Osteocyte (in vitro differentiated cells): Measurements from ENCODE around the gene DNAH14. TPM values are rescaled to one million over a fixed set of nuclear protein-coding genes. Genes with fewer than 3 reads are reported as not detected.

Experiments used
- DNase-seq: peaks from one replicate; pipeline ENCODE4 v3.0.0; 2021; ENCODE audit warnings: mixed read lengths; ENCODE audit not compliant: unreplicated experiment; ENCODE audit errors: extremely low spot score
- H3K27ac Mint-ChIP-seq: one replicate; pipeline ENCODE4 v1.8.0; 2021; ENCODE audit warnings: mild to moderate bottlenecking, mixed read lengths; ENCODE audit not compliant: unreplicated experiment
- H3K27me3 Mint-ChIP-seq: one replicate; pipeline ENCODE4 v1.8.0; 2021; ENCODE audit warnings: mixed read lengths; ENCODE audit not compliant: unreplicated experiment
- H3K36me3 Mint-ChIP-seq: one replicate; pipeline ENCODE4 v1.8.0; 2021; ENCODE audit warnings: mixed read lengths; ENCODE audit not compliant: unreplicated experiment
- H3K4me1 Mint-ChIP-seq: one replicate; pipeline ENCODE4 v1.8.0; 2021; ENCODE audit warnings: mixed read lengths; ENCODE audit not compliant: unreplicated experiment
- H3K4me3 Mint-ChIP-seq: one replicate; pipeline ENCODE4 v1.8.0; 2021; ENCODE audit warnings: mild to moderate bottlenecking, moderate library complexity, mixed read lengths; ENCODE audit not compliant: unreplicated experiment
- H3K9me3 Mint-ChIP-seq: one replicate; pipeline ENCODE4 v1.8.0; 2021; ENCODE audit warnings: mixed read lengths; ENCODE audit not compliant: unreplicated experiment
- total RNA-seq: library from RNA; stranded (reverse); gene quantifications from 2 replicates; pipeline ENCODE4 v1.2.1, GENCODE V29; 2021
- TF ChIP-seq, protein P1 (sequence below): fragments of 200-600 bp; sonication (generic); IDR thresholded peaks from 2 replicates; pipeline ENCODE4 v1.5.0; 2021; ENCODE audit warnings: antibody characterized with exemption, mild to moderate bottlenecking, moderate library complexity

The DNAH14 gene
- total RNA-seq, 1 donor from 2014 or later = 14.3 TPM

DNA sequence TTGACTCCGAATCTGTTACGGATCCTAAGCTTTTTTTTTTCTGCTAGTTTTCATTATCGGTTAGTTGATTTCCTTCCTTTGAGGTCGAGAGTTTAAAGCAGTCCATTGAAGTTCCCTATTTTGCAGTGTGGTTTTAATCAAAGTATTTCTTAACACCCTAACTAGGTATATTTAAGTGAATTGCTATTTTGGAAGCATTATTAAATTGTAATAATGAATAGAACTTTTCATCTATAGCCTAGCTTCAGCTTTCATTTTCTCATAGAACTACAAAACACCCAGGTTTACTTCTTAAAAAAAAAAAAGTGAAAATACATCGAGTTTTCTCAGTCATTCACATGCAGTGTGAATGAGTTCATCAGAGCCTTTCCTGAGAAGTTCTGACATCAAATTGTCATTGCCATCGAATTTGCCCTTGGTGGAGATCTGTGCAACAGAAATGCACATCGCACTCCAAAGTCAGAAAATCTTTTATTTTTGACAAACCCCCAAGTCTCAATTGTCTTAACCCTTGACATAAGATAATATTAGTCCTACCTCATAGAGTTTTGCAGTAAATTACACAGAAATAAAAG is 499.5 kb downstream of the DNAH14 start:
- Mint-ChIP-seq H3K4me1 (peaks cover 44% of the 10 kb centered on the region), H3K36me3 (no peaks in the 10 kb centered on the region), H3K27me3 (no peaks in the 10 kb centered on the region), H3K4me3 (peak overlapping the region; percentile 82), H3K9me3 (no peaks in the 10 kb centered on the region), H3K27ac (peak overlapping the region; percentile 87)
- DNase-seq = no peak
- TF ChIP-seq, protein P1, sequence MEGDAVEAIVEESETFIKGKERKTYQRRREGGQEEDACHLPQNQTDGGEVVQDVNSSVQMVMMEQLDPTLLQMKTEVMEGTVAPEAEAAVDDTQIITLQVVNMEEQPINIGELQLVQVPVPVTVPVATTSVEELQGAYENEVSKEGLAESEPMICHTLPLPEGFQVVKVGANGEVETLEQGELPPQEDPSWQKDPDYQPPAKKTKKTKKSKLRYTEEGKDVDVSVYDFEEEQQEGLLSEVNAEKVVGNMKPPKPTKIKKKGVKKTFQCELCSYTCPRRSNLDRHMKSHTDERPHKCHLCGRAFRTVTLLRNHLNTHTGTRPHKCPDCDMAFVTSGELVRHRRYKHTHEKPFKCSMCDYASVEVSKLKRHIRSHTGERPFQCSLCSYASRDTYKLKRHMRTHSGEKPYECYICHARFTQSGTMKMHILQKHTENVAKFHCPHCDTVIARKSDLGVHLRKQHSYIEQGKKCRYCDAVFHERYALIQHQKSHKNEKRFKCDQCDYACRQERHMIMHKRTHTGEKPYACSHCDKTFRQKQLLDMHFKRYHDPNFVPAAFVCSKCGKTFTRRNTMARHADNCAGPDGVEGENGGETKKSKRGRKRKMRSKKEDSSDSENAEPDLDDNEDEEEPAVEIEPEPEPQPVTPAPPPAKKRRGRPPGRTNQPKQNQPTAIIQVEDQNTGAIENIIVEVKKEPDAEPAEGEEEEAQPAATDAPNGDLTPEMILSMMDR = no peak

DNA sequence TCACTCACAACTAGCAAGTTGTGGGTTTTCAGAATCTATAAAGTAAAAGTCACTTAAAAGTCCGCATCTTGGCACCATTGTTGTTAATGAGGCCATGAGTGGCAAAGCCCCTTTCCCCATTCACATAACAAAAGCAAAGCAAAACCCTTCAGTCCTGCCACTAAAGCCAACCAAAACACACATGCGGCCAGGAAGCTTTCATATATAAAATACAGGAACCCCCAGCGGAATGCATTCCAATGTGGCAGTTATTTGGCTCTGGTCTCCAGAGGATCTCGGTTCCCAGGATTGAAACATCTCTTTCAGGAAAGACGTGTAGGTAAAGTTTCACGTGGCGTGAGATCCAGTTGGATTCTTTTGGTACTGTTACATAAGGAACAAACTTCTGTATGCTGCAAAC is 500.8 kb downstream of the DNAH14 start:
- DNase-seq = no peak
- Mint-ChIP-seq H3K4me3 (no peak overlapping the region), H3K4me1 (peaks cover 31% of the 10 kb centered on the region), H3K27me3 (no peaks in the 10 kb centered on the region), H3K27ac (no peak overlapping the region), H3K9me3 (no peaks in the 10 kb centered on the region), H3K36me3 (no peaks in the 10 kb centered on the region)
- TF ChIP-seq, protein P1 = no peak

DNA sequence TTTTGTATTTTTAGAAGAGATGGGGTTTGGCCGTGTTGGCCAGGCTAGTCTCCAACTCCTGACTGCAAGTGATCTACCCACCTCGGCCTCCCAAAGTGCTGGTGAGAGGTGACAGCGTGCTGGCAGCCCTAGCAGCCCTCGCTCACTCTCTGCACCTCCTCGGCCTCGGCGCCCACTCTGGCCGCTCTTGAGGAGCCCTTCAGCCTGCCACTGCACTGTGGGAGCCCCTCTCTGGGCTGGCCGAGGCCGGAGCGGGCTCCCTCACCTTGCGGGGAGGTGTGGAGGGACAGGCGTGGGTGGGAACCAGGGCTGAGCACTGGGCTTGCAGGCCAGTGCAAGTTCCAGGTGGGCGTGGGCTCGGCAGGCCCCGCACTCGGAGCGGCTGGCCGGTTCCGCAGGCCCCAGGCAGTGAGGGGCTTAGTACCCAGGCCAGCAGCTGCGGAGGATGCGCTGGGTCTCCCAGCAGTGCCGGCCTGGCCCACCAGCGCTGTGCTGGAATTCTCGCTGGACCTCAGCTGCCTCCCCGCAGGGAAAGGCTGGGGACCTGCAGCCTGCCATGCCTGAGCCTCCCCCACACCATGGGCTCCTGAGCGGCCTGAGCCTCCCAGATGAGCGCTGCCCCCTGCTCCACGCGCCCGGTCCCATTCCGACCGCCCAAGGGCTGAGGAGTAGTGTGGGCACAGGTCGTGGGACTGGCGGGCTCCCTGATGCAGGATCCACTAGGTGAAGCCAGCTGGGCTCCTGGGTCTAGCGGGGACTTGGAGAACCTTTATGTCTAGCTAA is 501.8 kb downstream of the DNAH14 start:
- peaks cover 6% of the 10 kb centered on the region for H3K27me3 Mint-ChIP-seq
- peaks cover 21% of the 10 kb centered on the region for H3K4me1 Mint-ChIP-seq
- no peaks in the 10 kb centered on the region for H3K36me3 Mint-ChIP-seq
- no peak for DNase-seq
- H3K9me3 Mint-ChIP-seq = no peaks in the 10 kb centered on the region
- H3K27ac Mint-ChIP-seq = no peak overlapping the region
- TF ChIP-seq, protein P1 = no peak
- no peak overlapping the region for H3K4me3 Mint-ChIP-seq

GRCh38 chr1:225434046-225434445 is 504.6 kb downstream of the DNAH14 start:
- TF ChIP-seq, protein P1 = no peak
- Mint-ChIP-seq H3K27me3 (peaks cover 6% of the 10 kb centered on the region), H3K9me3 (no peaks in the 10 kb centered on the region), H3K27ac (no peak overlapping the region), H3K4me1 (peaks cover 9% of the 10 kb centered on the region), H3K4me3 (no peak overlapping the region), H3K36me3 (no peaks in the 10 kb centered on the region)
- no peak for DNase-seq

DNA sequence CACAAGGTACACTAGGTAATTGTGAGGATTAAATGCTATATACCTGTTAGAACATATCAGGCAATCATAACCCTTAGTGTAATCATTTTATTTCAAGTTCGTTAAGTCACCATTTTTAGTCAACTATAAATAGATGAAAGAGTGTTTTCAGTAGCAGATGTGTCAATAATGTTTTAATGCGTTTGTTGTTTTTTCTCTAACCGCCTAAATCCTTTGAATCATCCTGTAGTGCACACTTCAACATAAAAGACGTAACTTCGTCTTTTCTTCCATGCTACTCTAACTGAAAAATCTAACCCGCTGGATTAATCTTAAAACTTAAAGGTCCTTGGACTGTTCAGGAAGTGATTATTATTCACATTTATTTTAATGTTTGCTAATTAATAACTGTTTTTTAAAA is 505.6 kb downstream of the DNAH14 start:
- Mint-ChIP-seq H3K27me3 (peaks cover 6% of the 10 kb centered on the region), H3K4me3 (no peak overlapping the region), H3K9me3 (no peaks in the 10 kb centered on the region), H3K36me3 (no peaks in the 10 kb centered on the region), H3K27ac (no peak overlapping the region), H3K4me1 (peaks cover 4% of the 10 kb centered on the region)
- TF ChIP-seq, protein P1 = no peak
- no peak for DNase-seq
